HEK293 (cell line): Measurements from ENCODE around the gene ARHGAP23.

Source experiments
- CTCF ChIA-PET: fragments of 350-600 bp; formaldehyde crosslinking; extraction: SDS; loops from one replicate; lab custom pipeline; 2021; ENCODE audit warnings: antibody characterized with exemption; lab: Yijun Ruan, JAX
- POLR2A ChIA-PET: fragments of 300-600 bp; formaldehyde crosslinking; extraction: SDS; loops from one replicate; lab custom pipeline; 2020; ENCODE audit warnings: antibody characterized with exemption, inconsistent platforms; lab: Yijun Ruan, JAX
- H3K27ac ChIP-seq: fragments of 200-500 bp; sonication (Bioruptor generic); 2 replicates; pipeline ENCODE4 v1.5.1; 2014; ENCODE audit warnings: low read depth, low read length, control low read depth, inconsistent platforms; ENCODE audit errors: extremely low read depth
- H3K36me3 ChIP-seq, 2 experiments: fragments of 200-500 bp in 1 of 2; sonication (Bioruptor generic) in 1 of 2; 1 replicate in 1 of 2; 2 replicates in 1 of 2; pipeline ENCODE4 v1.5.1; 2014 to 2017; ENCODE audit warnings: inconsistent platforms in 2 of 2, low read length in 2 of 2; ENCODE audit not compliant: control insufficient read depth in 2 of 2, insufficient read depth in 1 of 2
- H3K4me1 ChIP-seq: fragments of 200-500 bp; sonication (Bioruptor generic); 2 replicates; pipeline ENCODE4 v1.5.1; 2014; ENCODE audit warnings: mild to moderate bottlenecking, low read length, inconsistent platforms; ENCODE audit not compliant: control insufficient read depth, insufficient read depth
- H3K4me3 ChIP-seq: 2 replicates; pipeline ENCODE4 v1.5.1; 2011; ENCODE audit warnings: low read depth, mild to moderate bottlenecking, control low read depth, low read length, moderate library complexity
- H3K9me3 ChIP-seq: fragments of 200-500 bp; sonication (Bioruptor generic); 2 replicates; pipeline ENCODE4 v1.5.1; 2014; ENCODE audit warnings: low read depth, low read length, inconsistent platforms; ENCODE audit not compliant: control insufficient read depth, insufficient read depth
- BCL11A ChIP-seq: fragments of 450-650 bp; formaldehyde crosslinking; IDR thresholded peaks from 2 replicates; pipeline ENCODE4 v1.5.1; 2016; ENCODE audit warnings: low read depth, missing biosample characterization, missing genetic modification characterization
- BCL11B ChIP-seq: fragments of 450-650 bp; formaldehyde crosslinking; IDR thresholded peaks from 2 replicates; pipeline ENCODE4 v1.5.1; 2016; ENCODE audit warnings: low read depth, missing biosample characterization, missing genetic modification characterization
- EGR2 ChIP-seq: fragments of 450-650 bp; formaldehyde crosslinking; IDR thresholded peaks from 2 replicates; pipeline ENCODE4 v1.5.1; 2016; ENCODE audit warnings: low read depth, missing biosample characterization, missing genetic modification characterization
- GLIS1 ChIP-seq: fragments of 450-650 bp; formaldehyde crosslinking; IDR thresholded peaks from 2 replicates; pipeline ENCODE4 v1.5.1; 2016; ENCODE audit warnings: missing biosample characterization, missing genetic modification characterization
- KLF9 ChIP-seq: fragments of 450-650 bp; formaldehyde crosslinking; IDR thresholded peaks from 2 replicates; pipeline ENCODE4 v1.5.1; 2016; ENCODE audit warnings: missing biosample characterization, missing genetic modification characterization, low read depth
- TRIM28 ChIP-seq: IDR thresholded peaks from 2 replicates; pipeline ENCODE4 v1.6.1; 2011; ENCODE audit warnings: low read length, control low read depth, borderline replicate concordance
- YY1 ChIP-seq: fragments of 450-650 bp; formaldehyde crosslinking; IDR thresholded peaks from 2 replicates; pipeline ENCODE4 v1.5.1; 2018; ENCODE audit warnings: missing biosample characterization, missing genetic modification characterization
- ZBTB8A ChIP-seq: fragments of 450-650 bp; formaldehyde crosslinking; IDR thresholded peaks from 2 replicates; pipeline ENCODE4 v1.5.1; 2016; ENCODE audit warnings: missing biosample characterization, missing genetic modification characterization
- ZFHX2 ChIP-seq: fragments of 450-650 bp; formaldehyde crosslinking; conservative IDR thresholded peaks from 2 replicates; pipeline ENCODE4 v1.5.1; 2016; ENCODE audit warnings: missing biosample characterization, missing genetic modification characterization
- ZIC2 ChIP-seq: fragments of 450-650 bp; formaldehyde crosslinking; IDR thresholded peaks from 2 replicates; pipeline ENCODE4 v1.5.1; 2016; ENCODE audit warnings: missing biosample characterization, missing genetic modification characterization
- ZNF148 ChIP-seq: fragments of 450-650 bp; formaldehyde crosslinking; IDR thresholded peaks from 2 replicates; pipeline ENCODE4 v1.5.0; 2017; ENCODE audit warnings: missing biosample characterization, missing genetic modification characterization, borderline replicate concordance
- ZNF266 ChIP-seq: fragments of 450-650 bp; formaldehyde crosslinking; IDR thresholded peaks from 2 replicates; pipeline ENCODE4 v1.5.1; 2016; ENCODE audit warnings: missing biosample characterization, missing genetic modification characterization, low read depth
- ZNF302 ChIP-seq: fragments of 450-650 bp; formaldehyde crosslinking; IDR thresholded peaks from 2 replicates; pipeline ENCODE4 v1.5.1; 2016; ENCODE audit warnings: missing biosample characterization, missing genetic modification characterization, low read depth
- ZNF423 ChIP-seq: fragments of 450-650 bp; formaldehyde crosslinking; IDR thresholded peaks from 2 replicates; pipeline ENCODE4 v1.5.1; 2016; ENCODE audit warnings: missing biosample characterization, missing genetic modification characterization
- ZNF449 ChIP-seq: fragments of 450-650 bp; formaldehyde crosslinking; IDR thresholded peaks from 2 replicates; pipeline ENCODE4 v1.5.1; 2017; ENCODE audit warnings: missing biosample characterization, mild to moderate bottlenecking, missing genetic modification characterization, moderate library complexity
- ZNF48 ChIP-seq: fragments of 450-650 bp; formaldehyde crosslinking; IDR thresholded peaks from 2 replicates; pipeline ENCODE4 v1.5.1; 2016; ENCODE audit warnings: missing biosample characterization, missing genetic modification characterization

Gene ARHGAP23

GRCh38 chr17:38416840-38417209 is 11.4 kb upstream of the ARHGAP23 start:
- TF ChIP-seq ZFHX2 (tag by site-specific recombination) (peak; percentile 37), EGR2 (tag by site-specific recombination) (peak; percentile 56), BCL11A (tag by site-specific recombination) (no peak)
- no peaks in the 10 kb centered on the region for H3K9me3 ChIP-seq
- H3K27ac ChIP-seq = no peak overlapping the region
- no peaks in the 10 kb centered on the region for H3K36me3 ChIP-seq
- POLR2A ChIA-PET = interaction anchor here (0.9 kb wide), 1 partner anchor 66 kb away, joined by 3 read pairs; no protein-coding TSS in a partner anchor
- peaks cover 14% of the 10 kb centered on the region for H3K4me1 ChIP-seq
- H3K4me3 ChIP-seq = no peak overlapping the region
- CTCF ChIA-PET = interaction anchor here (1.5 to 14.8 kb wide), 3 partner anchors 10 to 83 kb away, joined by 5 to 324 read pairs (median 11); partner anchors contain the start of gene SOCS7

GRCh38 chr17:38417210-38417951 is 10.9 kb upstream of the ARHGAP23 start:
- peak; percentile 71; the same call in 1 of the 2 replicates for TF ChIP-seq ZNF449
- TF ChIP-seq ZIC2 (tag by site-specific recombination) = peak; percentile 29; the same call in 1 of the 2 replicates
- TF ChIP-seq ZNF266 (tag by site-specific recombination) = no peak
- no peaks in the 10 kb centered on the region for H3K36me3 ChIP-seq
- CTCF ChIA-PET = interaction anchor here (0.5 to 14.8 kb wide), 3 partner anchors 66 to 887 kb away, joined by 3 to 324 read pairs (median 11); partner anchors contain the start of gene SOCS7
- 0 out of 2 replicates have a peak overlapping the region, but pooled peaks have one; percentile 8 for H3K27ac ChIP-seq
- POLR2A ChIA-PET = interaction anchor here (0.9 kb wide), 1 partner anchor 67 kb away, joined by 3 read pairs; no protein-coding TSS in a partner anchor
- peaks cover 14% of the 10 kb centered on the region for H3K4me1 ChIP-seq
- no peaks in the 10 kb centered on the region for H3K9me3 ChIP-seq
- H3K4me3 ChIP-seq = no peak overlapping the region

- TF ChIP-seq KLF9 (tag by site-specific recombination) (no peak), ZFHX2 (tag by site-specific recombination) (peak; percentile 87), ZBTB8A (tag by site-specific recombination) (peak; percentile 0; the same call in 1 of the 2 replicates), TRIM28 (no peak), EGR2 (tag by site-specific recombination) (peak; percentile 66)
- ChIA-PET POLR2A (interaction anchor here (1.6 kb wide), 1 partner anchor 67 kb away, joined by 4 read pairs; the partner anchor contains the start of gene SOCS7), CTCF (interaction anchor here (1.2 to 14.8 kb wide), 3 partner anchors 26 to 85 kb away, joined by 3 to 324 read pairs (median 11); partner anchors contain the start of gene SOCS7)
- no peak overlapping the region for H3K27ac ChIP-seq
- H3K4me1 ChIP-seq = peaks cover 14% of the 10 kb centered on the region
- no peaks in the 10 kb centered on the region for H3K9me3 ChIP-seq
- H3K36me3 ChIP-seq = no peaks in the 10 kb centered on the region
- H3K4me3 ChIP-seq = no peak overlapping the region
These were observed 10.1 kb upstream of the ARHGAP23 start for GRCh38 chr17:38418062-38418692.

GRCh38 chr17:38418693-38419507 is 9.4 kb upstream of the ARHGAP23 start:
- POLR2A ChIA-PET = interaction anchor here (1.0 to 1.6 kb wide), 2 partner anchors 67 to 249 kb away, joined by 3 to 4 read pairs; partner anchors contain the start of gene SOCS7
- Histone ChIP-seq H3K27ac (no peak overlapping the region), H3K4me3 (peak overlapping the region; percentile 25), H3K9me3 (no peaks in the 10 kb centered on the region), H3K4me1 (peaks cover 14% of the 10 kb centered on the region), H3K36me3 (no peaks in the 10 kb centered on the region)
- CTCF ChIA-PET = interaction anchor here (0.7 to 14.8 kb wide), 5 partner anchors 16 to 86 kb away, joined by 3 to 324 read pairs (median 3); partner anchors contain the start of gene SOCS7
- no peak for TF ChIP-seq YY1 (tag by site-specific recombination)
- no peak for TF ChIP-seq ZNF302
- no peak for TF ChIP-seq BCL11A (tag by site-specific recombination)
- no peak for TF ChIP-seq ZNF48 (tag by site-specific recombination)
- no peak for TF ChIP-seq ZNF423 (tag by site-specific recombination)
- no peak for TF ChIP-seq ZNF148 (tag by site-specific recombination)
- TF ChIP-seq ZBTB8A (tag by site-specific recombination) = 0 out of 2 replicates have a peak, but pooled peaks have one; percentile 44
- peak; percentile 60; the same call in 1 of the 2 replicates for TF ChIP-seq GLIS1
- no peak for TF ChIP-seq BCL11B (tag by site-specific recombination)
